GM20431 (cell line): ENCODE data around the gene GATD1.

Experiments
- in situ Hi-C: fragments of 300-500 bp; cut with MseI, MboI; formaldehyde crosslinking; loops from one replicate; pipeline ENCODE4 v1.15.0; 2020; ENCODE audit warnings: low sequenced_read_pairs; ENCODE audit not compliant: unreplicated experiment

GATD1 gene

DNA sequence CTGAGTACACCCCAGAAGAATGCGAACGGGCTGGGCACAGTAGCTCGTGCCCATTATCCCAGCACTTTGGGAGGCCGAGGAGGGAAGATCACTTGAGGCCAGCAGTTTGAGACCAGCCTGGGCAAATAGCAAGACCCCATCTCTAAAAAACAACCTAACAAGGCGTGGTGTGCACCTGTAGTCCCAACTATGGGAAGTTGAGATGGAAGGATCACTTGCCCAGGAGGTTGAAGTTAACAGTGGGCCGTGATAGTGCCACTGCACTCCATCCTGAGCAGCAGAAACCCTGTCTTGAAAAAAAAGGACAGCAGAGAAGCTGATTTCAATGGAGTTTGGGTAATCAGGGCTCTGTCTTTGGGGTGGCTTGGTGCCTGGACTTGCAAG lies 35.8 kb upstream of the GATD1 start:
- in situ Hi-C loops, result no loop called here

DNA sequence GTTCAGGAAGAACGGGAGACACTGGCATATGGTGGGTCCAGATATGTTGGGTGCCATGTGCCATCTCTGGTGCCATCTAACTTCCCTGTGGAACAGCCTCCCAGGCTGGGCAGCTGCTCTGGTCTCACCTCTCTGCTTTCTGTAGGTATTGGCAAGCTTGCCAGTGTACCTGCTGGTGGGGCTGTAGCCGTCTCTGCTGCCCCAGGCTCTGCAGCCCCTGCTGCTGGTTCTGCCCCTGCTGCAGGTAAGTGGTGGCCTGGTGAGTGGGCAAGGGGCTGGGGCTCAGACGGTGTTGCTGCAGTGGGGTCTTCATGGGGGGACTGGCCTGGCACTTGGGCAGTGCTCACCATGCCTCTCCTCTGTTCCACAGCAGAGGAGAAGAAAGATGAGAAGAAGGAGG lies 35.1 kb upstream of the GATD1 start:
- in situ Hi-C loops, result no loop called here

GRCh38 chr11:811446-812245 lies 34.4 kb upstream of the GATD1 start:
- in situ Hi-C loops, result no loop called here

DNA sequence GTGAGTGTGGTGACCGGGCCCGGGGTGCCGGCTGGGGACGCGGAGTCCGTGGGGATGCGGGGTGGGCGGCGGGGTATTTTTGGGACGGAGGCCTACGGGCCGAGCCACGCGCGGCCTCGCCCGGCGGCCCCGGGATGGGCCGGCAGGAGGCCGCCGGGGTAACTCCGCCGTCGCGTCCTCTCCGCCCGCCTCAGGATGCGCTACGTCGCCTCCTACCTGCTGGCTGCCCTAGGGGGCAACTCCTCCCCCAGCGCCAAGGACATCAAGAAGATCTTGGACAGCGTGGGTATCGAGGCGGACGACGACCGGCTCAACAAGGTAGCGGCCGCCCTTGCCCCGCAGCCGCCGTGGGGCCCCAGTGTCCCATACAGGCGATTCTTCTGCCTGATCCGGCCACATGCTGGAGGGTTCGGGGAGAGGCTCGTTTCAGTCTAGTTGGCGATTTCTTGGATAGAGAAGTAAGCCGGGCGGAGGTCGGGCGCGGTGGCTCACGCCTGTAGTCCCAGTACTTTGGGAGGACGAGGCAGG lies 32.8 kb upstream of the GATD1 start:
- in situ Hi-C loops, result no loop called here

DNA sequence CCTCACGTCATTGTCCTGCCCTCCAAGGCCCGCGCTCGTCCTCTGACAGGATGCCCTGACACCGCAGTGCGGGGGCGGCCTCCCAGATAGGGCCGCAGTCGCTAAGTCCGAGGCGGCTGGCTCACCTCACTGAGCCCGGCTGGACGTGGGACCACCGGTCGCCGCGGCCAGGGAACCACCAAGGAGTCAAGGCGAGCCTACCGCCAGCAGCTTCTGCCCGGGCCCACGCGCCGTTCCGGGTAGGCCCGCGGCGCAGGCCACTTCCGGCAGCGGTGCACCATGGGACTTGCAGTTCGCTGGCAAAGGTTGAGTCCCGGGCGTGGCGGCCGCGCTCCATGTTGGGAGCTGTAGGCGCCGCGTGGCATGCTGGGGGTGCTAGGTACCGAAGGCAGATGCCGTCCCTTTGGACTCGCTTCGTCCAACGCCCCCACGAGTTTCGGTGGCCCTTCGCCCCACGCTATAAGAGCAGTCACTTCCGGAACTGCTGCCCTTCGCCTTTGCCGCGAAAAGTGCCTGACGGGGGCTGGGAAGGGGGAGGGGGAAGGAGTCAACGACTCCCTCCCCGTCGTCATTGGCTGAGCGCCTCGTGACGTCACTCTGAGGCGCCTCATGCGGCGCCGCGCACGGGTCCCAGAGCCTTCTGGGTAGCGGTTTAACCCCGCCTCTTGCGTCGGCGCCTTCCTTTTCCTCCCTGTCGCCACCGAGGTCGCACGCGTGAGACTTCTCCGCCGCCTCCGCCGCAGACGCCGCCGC lies 32.2 kb upstream of the GATD1 start, which contains the start of gene RPLP2:
TSS of gene RPLP2 (plus strand) at position 681 of the 753 bp plus-strand sequence. CDS start 268 bp downstream, outside the sequence.
- in situ Hi-C loops, result no loop called here

DNA sequence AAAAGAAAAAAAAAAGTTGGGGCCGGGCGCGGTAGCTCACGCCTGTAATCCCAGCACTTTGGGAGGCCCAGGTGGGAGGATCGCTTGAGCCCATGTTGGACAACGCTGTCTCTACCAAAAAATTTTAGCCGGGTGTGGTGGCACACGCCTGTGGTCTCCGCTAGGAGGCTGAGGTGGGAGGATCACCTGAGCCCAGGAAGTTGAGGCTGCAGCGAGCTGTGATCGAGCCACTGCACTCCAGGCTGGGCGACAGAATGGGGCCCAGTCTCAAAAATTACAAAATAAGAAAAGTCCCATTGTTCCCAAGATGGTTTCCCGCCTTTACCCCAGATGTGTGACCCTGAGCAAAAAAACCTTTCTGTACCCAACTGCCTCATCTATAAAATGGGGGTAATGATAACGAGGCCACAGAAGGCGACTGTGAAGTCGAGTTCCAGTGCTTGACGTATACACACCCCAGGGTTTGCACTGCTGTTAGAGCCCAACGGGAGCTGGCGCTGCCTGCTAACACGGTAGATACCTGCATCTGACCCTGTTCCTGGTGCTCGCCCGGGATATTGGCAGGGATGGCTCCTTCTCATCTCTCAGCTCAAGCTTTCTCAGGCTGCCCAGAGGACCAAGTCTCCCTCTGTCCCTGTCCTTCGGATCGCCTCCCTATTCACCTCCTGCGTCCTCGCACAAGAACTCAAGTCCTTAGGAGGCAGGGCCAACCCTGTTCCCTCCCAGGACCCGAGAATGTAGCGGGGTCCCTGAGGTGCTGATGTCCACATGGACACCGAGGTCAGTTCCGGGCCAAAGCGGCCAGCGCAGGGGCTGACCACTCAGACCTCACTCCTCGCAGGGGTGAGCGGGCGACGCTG lies 31.4 kb upstream of the GATD1 start:
- in situ Hi-C loops, result no loop called here

DNA sequence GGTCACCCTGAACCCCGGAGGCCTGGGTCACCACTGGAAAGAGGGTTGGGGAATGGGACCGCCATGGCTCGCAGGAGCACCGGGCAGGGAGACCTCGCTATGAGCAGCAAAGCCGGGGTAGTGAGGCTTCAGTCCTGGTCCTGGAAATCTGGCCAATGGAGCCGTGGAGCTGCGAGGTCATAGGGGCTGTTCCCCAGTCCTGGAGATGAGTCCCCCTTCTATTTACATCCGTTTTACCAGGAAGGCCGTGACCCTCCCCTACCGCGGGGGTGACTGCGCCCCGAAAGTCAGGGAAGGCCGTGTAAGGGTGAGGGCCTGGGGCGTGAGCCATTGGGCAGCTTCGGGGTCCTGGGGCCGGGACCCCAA lies 27.3 kb upstream of the GATD1 start:
- in situ Hi-C loops, result no loop called here

DNA sequence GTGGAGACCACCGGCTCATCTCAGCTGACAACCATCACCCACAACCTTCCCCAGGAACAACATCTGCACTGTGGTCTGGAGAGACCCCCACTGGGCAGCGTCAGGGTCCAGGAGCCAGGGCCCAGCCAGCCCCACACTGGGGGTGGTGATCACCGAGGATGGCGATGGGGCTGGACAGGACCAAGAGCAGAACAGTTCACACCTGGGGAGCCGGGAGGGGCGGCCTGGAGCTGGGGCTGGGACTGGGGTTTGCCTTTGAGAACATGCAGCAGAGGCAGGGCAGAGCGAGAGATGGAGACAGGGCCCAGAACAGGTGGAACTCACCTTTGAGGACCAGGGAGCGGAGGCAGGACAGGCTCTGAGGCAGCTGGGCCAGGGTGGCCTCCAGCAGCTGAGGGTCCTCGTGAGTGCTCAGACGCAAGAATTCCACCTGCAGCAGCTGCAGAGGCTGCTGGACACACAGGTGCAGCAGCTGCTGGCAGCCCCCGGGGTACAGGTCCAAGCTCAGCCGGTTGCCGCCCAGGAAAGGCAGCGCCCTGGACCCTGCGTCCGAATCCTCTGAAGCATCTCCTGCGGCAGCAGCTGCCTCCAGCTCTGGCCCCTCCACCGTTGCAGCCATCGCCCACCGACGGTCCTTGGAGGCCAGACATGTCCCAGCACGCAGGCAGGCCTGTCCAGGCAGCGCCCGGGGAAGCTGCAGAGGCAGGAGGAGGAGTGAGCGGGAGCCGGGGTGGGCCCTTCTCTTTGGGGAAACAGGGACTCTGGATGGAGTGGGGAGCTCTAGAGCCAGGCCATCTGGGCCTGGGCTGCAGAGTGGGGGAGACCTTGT lies 26.7 kb upstream of the GATD1 start:
- in situ Hi-C loops, result no loop called here

DNA sequence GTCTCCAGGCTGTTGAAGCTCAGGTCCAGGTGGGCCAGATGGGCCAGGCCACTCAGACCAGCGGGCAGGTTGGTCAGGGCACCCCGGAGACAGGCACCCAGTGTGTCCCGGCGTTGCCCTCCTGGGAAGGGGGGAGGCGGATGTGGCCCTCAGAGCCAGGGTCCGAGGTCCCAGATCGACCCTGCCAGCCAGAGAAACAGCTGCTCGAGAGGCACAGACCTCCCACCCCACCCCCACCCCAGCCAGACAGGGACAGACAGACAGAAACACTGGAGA lies 26.1 kb upstream of the GATD1 start:
- in situ Hi-C loops, result no loop called here

- in situ Hi-C loops, result no loop called here
Observed at GRCh38 chr11:802693-803466, 25.6 kb upstream of the GATD1 start.

DNA sequence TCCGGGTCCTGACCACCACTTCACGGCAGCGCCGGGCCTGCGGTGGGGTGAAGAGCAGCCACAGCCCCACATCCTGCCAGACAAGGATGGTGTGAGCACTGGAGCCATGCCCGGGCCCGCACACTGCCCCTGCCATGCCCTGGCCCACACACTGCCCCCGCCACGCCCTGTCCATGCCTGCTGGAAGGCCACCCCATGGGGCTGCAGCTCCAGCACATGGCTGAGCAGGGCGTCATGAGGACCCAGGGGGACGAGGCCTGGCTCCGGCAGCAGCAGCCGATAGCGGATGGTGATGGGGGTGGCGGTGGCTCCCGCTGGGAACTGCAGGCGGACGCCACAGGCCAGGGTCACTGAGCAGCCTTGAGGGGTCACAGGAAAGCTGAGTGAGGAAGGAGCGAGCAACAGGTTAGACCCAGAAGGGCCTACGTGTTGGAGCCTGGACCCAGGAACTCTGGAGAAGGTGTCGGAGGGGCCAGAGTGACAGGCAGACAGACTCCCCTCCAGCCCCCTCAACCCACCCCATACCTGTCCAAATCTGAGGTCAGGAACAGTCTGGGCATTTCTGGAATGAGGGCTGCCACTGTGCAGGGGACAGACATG lies 24.8 kb upstream of the GATD1 start:
- in situ Hi-C loops, result no loop called here

DNA sequence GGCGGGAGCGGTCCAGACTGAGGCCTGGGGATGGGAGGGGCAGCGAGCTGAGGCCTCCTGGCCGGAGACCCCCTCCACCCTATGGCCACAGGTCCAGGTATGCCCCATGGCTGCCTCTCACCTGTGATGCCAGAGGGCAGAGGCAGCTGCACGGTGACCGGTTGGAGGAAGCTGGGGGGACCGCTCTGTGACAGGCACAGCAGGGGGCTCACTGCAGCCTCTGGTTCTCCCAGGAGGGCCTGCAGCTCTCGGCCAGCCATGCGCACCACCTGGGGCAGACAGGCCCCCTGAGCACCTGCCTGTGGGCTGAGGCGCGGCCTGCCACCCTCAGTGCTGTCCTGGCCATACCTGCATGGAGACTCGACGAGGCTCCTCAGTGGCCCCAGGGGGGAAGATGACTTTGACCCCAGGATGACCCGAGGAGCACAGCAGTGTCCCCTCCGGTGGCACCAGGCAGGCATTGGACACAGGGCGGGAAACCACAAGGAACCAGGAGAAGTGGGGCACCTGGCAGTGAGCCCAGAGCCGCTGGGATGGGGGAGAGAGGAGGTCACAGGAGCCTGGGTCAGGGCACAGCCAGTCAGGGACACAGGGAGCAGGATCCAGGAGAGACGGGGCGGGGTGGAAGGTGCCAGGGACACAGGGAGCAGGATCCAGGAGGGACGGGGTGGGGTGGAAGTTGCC lies 24.0 kb upstream of the GATD1 start:
- in situ Hi-C loops, result no loop called here

- in situ Hi-C loops, result no loop called here
Observed at GRCh38 chr11:800473-800872, 23.2 kb upstream of the GATD1 start.

DNA sequence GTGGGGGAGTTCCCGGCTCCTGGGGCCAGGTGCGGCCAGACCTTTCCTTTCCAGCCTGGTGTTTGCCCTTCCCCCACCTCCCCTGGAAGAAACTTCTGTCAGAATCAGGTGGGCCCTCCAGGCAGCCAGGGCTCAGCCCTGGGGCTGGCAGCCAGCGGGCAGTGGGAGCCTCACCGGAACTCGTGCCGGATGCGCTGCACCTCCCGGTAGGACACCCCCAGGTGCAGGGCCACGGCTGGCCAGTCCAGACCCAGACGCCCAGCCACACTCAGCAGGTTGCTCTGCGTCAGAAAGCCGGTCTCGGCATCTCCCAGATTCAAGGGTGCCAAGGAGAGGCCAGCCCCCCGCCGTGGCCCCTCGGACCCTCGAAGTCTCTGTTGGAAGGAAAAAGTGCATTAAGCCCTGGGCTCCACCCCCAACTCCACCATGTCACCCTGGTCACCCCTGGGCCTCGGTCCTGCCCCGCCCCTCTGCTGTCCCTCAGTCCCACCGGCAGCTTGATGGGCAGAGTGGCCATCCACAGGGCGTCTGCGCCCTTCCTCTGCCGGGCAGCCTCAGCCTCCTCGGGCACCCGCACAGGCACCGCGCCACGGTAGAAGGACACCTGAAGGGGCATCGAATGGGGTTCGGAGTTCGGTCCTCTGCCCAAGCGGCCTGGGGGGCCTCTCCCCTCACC lies 22.5 kb upstream of the GATD1 start:
- in situ Hi-C loops, result no loop called here

- in situ Hi-C loops, result no loop called here
Observed at GRCh38 chr11:798093-798713, 20.9 kb upstream of the GATD1 start, which contains the start of gene SLC25A22. Gene SLC25A22, minus strand, starts transcription at chr11:798281. Its CDS starts 3,275 bp downstream, at chr11:795006.

GRCh38 chr11:797296-798092 lies 20.2 kb upstream of the GATD1 start:
- in situ Hi-C loops, result no loop called here
